Upper lobe of left lung (tissue), 4 donors: ENCODE measurements around the gene CACNA1S.

Source experiments
- EP300 ChIP-seq, 4 donors: sonication (generic); formaldehyde crosslinking; IDR thresholded peaks; one replicate each; pipeline ENCODE4 v1.5.1; 2017; ENCODE audit warnings: antibody characterized with exemption in 4 of 4, control low read depth in 2 of 4
- POLR2A ChIP-seq, 4 donors: fragments of 450-650 bp; IDR thresholded peaks; one replicate each; pipeline ENCODE4 v1.5.1; 2016 to 2017; ENCODE audit warnings: antibody characterized with exemption in 4 of 4, mild to moderate bottlenecking in 2 of 4
- POLR2AphosphoS5 ChIP-seq, 2 donors: sonication (generic); formaldehyde crosslinking; IDR thresholded peaks; one replicate each; pipeline ENCODE4 v1.5.1; 2017; ENCODE audit warnings: antibody characterized with exemption in 2 of 2
- TF ChIP-seq, protein P1 (sequence below), 6 experiments: fragments of 450-650 bp in 4 of 6; fragments of 200-600 bp in 2 of 6; sonication (generic) in 2 of 6; IDR thresholded peaks; one replicate each; pipeline ENCODE4 v1.5.1; 2016 to 2019; ENCODE audit warnings: antibody characterized with exemption in 6 of 6

- TF ChIP-seq, protein P1, sequence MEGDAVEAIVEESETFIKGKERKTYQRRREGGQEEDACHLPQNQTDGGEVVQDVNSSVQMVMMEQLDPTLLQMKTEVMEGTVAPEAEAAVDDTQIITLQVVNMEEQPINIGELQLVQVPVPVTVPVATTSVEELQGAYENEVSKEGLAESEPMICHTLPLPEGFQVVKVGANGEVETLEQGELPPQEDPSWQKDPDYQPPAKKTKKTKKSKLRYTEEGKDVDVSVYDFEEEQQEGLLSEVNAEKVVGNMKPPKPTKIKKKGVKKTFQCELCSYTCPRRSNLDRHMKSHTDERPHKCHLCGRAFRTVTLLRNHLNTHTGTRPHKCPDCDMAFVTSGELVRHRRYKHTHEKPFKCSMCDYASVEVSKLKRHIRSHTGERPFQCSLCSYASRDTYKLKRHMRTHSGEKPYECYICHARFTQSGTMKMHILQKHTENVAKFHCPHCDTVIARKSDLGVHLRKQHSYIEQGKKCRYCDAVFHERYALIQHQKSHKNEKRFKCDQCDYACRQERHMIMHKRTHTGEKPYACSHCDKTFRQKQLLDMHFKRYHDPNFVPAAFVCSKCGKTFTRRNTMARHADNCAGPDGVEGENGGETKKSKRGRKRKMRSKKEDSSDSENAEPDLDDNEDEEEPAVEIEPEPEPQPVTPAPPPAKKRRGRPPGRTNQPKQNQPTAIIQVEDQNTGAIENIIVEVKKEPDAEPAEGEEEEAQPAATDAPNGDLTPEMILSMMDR (IDR thresholded peaks at IDR 0.05), result no peak
- no peak for TF ChIP-seq POLR2A (IDR thresholded peaks at IDR 0.05)
- TF ChIP-seq EP300 (IDR thresholded peaks at IDR 0.05), result no peak
- TF ChIP-seq POLR2AphosphoS5 (IDR thresholded peaks at IDR 0.05), result no peak
Observed at GRCh38 chr1:201077116-201077515, 35.1 kb downstream of the CACNA1S start.
